Measurements from ENCODE around the gene NCKAP1.

The NCKAP1 gene

DNA sequence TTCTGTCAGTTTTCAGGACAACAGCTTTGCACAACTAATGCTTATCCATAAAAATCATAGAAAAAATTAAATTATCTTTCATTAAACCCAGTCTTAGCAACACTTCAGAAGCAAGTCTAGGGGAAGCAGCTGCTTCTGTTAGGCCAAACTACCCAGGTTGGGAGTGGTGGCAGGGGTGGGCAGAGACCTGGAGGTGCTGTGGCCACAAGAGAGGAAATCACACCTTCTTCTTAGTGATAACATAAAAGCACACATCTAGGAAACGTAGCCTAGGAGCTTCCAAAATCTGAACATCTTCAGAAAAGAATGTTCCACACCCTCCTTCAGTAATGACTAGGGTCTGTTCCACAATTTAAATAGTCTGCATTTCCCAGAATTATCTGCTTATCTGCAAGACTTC lies 139.5 kb downstream of the NCKAP1 start:
- peaks cover 2 to 6% of the 10 kb centered on the region in 2 donors for H3K9me3 ChIP-seq (replicated peaks in 1 of 2; ENCODE audit: control insufficient read depth in 2 of 2, insufficient read depth in 1 of 2, low read depth in 1 of 2, low read length in 2 of 2)
- no CpG with 5 or more reads among the region's 1 CpG for WGBS, 2 donors (ENCODE audit: extremely low coverage in 2 of 2, insufficient read length in 2 of 2, insufficient replicate concordance in 1 of 2)
- H4K91ac ChIP-seq (ENCODE audit: low read depth, low read length, poor library complexity) = no peak overlapping the region
- DNase-seq (ENCODE audit: low spot score) = no peak
- H3K23ac ChIP-seq (ENCODE audit: low read depth, low read length, poor library complexity) = no peak overlapping the region
- H2BK120ac ChIP-seq (ENCODE audit: low read depth, low read length) = no peak overlapping the region
- H3K4me1 ChIP-seq (ENCODE audit: control insufficient read depth in 2 of 2, insufficient read depth in 1 of 2, low read depth in 1 of 2, low read length in 2 of 2) = peaks cover 0 to 2% of the 10 kb centered on the region in 2 donors
- H2BK5ac ChIP-seq (ENCODE audit: low read length) = no peak overlapping the region
- no peak overlapping the region for H2BK12ac ChIP-seq (ENCODE audit: low read length)
- H2AK5ac ChIP-seq (ENCODE audit: low read depth, low read length) = no peak overlapping the region
- no peak overlapping the region for H4K8ac ChIP-seq (ENCODE audit: low read depth, low read length)
- no peak overlapping the region for H2BK15ac ChIP-seq (ENCODE audit: low read length)
- no peak overlapping the region for H3K27ac ChIP-seq (replicated peaks; ENCODE audit: low read length)
- no peak overlapping the region for H3K18ac ChIP-seq (ENCODE audit: low read length)
- peaks cover 0 to 2% (median 0%) of the 10 kb centered on the region in 3 experiments for H3K27me3 ChIP-seq (ENCODE audit: control insufficient read depth in 3 of 3, insufficient read depth in 3 of 3, low read depth in 1 of 3, low read length in 3 of 3)
- no peaks in the 10 kb centered on the region for H3K79me1 ChIP-seq (ENCODE audit: low read depth, low read length)
- H2AFZ ChIP-seq (ENCODE audit: low read length) = no peak overlapping the region
- H3K4ac ChIP-seq (ENCODE audit: low read length) = no peak overlapping the region
- no peak overlapping the region for H3K4me3 ChIP-seq (ENCODE audit: low read length in 2 of 2)
- no peak overlapping the region for H3K4me2 ChIP-seq (ENCODE audit: insufficient read depth, low read length, poor library complexity, severe bottlenecking)
- no peaks in the 10 kb centered on the region for H3K36me3 ChIP-seq (replicated peaks in 1 of 2; ENCODE audit: control insufficient read depth in 2 of 2, insufficient read depth in 2 of 2, low read length in 2 of 2)
- H3K14ac ChIP-seq (ENCODE audit: low read length) = no peak overlapping the region
- H3K9ac ChIP-seq (ENCODE audit: low read depth, low read length, poor library complexity) = no peak overlapping the region

DNA sequence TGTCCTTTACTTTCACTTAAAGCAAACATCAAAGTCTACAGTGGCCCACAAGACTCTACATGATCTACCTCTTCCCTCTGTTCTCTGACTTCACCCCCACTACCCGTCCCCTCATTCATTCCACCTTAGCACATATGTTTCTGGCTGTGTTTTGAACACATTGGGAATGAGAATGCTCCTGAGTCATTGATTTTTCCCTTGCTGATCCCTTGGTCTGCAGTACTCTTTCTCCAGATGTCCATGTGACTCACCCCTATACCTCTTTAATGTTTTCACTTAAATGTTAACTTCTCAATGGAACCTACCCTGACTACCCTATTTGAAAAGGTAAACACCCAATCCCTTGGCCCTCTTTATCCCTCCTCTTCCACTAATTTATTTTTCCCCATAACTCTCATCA lies 141.1 kb downstream of the NCKAP1 start:
- H3K36me3 ChIP-seq (replicated peaks in 1 of 2; ENCODE audit: control insufficient read depth in 2 of 2, insufficient read depth in 2 of 2, low read length in 2 of 2) = no peaks in the 10 kb centered on the region
- H3K9ac ChIP-seq (ENCODE audit: low read depth, low read length, poor library complexity) = no peak overlapping the region
- H2BK15ac ChIP-seq (ENCODE audit: low read length) = no peak overlapping the region
- no peak overlapping the region for H3K23ac ChIP-seq (ENCODE audit: low read depth, low read length, poor library complexity)
- no peak overlapping the region for H3K4ac ChIP-seq (ENCODE audit: low read length)
- H3K14ac ChIP-seq (ENCODE audit: low read length) = no peak overlapping the region
- no peak overlapping the region for H2AK5ac ChIP-seq (ENCODE audit: low read depth, low read length)
- no peak overlapping the region for H3K18ac ChIP-seq (ENCODE audit: low read length)
- H3K27ac ChIP-seq (replicated peaks; ENCODE audit: low read length) = no peak overlapping the region
- no peak overlapping the region for H4K8ac ChIP-seq (ENCODE audit: low read depth, low read length)
- no peak overlapping the region for H4K91ac ChIP-seq (ENCODE audit: low read depth, low read length, poor library complexity)
- H3K27me3 ChIP-seq (ENCODE audit: control insufficient read depth in 3 of 3, insufficient read depth in 3 of 3, low read depth in 1 of 3, low read length in 3 of 3) = peaks cover 0 to 2% (median 0%) of the 10 kb centered on the region in 3 experiments
- H2BK12ac ChIP-seq (ENCODE audit: low read length) = no peak overlapping the region
- no peaks in the 10 kb centered on the region for H3K79me1 ChIP-seq (ENCODE audit: low read depth, low read length)
- no CpG with 5 or more reads among the region's 1 CpG for WGBS, 2 donors (ENCODE audit: extremely low coverage in 2 of 2, insufficient read length in 2 of 2, insufficient replicate concordance in 1 of 2)
- no peak overlapping the region for H2BK120ac ChIP-seq (ENCODE audit: low read depth, low read length)
- H2BK5ac ChIP-seq (ENCODE audit: low read length) = no peak overlapping the region
- H3K9me3 ChIP-seq (replicated peaks in 1 of 2; ENCODE audit: control insufficient read depth in 2 of 2, insufficient read depth in 1 of 2, low read depth in 1 of 2, low read length in 2 of 2) = peaks cover 2 to 9% of the 10 kb centered on the region in 2 donors
- H3K4me3 ChIP-seq (ENCODE audit: low read length in 2 of 2) = no peak overlapping the region
- DNase-seq (ENCODE audit: low spot score) = no peak
- no peak overlapping the region for H2AFZ ChIP-seq (ENCODE audit: low read length)
- peaks cover 0 to 2% of the 10 kb centered on the region in 2 donors for H3K4me1 ChIP-seq (ENCODE audit: control insufficient read depth in 2 of 2, insufficient read depth in 1 of 2, low read depth in 1 of 2, low read length in 2 of 2)
- H3K4me2 ChIP-seq (ENCODE audit: insufficient read depth, low read length, poor library complexity, severe bottlenecking) = no peak overlapping the region

DNA sequence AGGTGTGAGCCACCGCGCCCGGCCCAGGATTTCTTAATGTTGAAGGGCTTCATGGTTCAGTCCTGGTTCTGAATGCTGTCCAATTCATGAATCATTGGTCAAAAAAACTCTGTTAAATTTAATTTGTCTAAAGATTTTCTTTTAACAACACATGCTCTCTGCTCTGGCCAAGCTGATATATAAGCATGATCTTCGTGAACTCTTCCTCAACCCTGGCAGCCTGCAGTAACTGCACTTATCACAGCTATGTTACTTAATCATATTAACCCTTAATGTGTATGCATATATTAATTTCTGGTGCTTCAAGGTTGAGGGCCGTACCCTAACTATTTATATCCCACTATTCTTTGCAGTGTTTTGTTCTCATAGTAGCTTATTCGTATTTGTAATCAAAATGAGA lies 142.5 kb downstream of the NCKAP1 start:
- H2AFZ ChIP-seq (ENCODE audit: low read length) = no peak overlapping the region
- H3K27ac ChIP-seq (replicated peaks; ENCODE audit: low read length) = no peak overlapping the region
- DNase-seq (ENCODE audit: low spot score) = no peak
- H3K9me3 ChIP-seq (replicated peaks in 1 of 2; ENCODE audit: control insufficient read depth in 2 of 2, insufficient read depth in 1 of 2, low read depth in 1 of 2, low read length in 2 of 2) = peaks cover 0 to 9% of the 10 kb centered on the region in 2 donors
- H3K36me3 ChIP-seq (replicated peaks in 1 of 2; ENCODE audit: control insufficient read depth in 2 of 2, insufficient read depth in 2 of 2, low read length in 2 of 2) = no peaks in the 10 kb centered on the region
- no peak overlapping the region for H4K8ac ChIP-seq (ENCODE audit: low read depth, low read length)
- no peak overlapping the region for H3K9ac ChIP-seq (ENCODE audit: low read depth, low read length, poor library complexity)
- no peaks in the 10 kb centered on the region for H3K79me1 ChIP-seq (ENCODE audit: low read depth, low read length)
- H3K4ac ChIP-seq (ENCODE audit: low read length) = no peak overlapping the region
- H3K27me3 ChIP-seq (ENCODE audit: control insufficient read depth in 3 of 3, insufficient read depth in 3 of 3, low read depth in 1 of 3, low read length in 3 of 3) = no peaks in the 10 kb centered on the region
- WGBS, 2 donors (ENCODE audit: extremely low coverage in 2 of 2, insufficient read length in 2 of 2, insufficient replicate concordance in 1 of 2) = no CpG with 5 or more reads among the region's 6 CpGs
- H3K23ac ChIP-seq (ENCODE audit: low read depth, low read length, poor library complexity) = no peak overlapping the region
- H4K91ac ChIP-seq (ENCODE audit: low read depth, low read length, poor library complexity) = no peak overlapping the region
- no peak overlapping the region for H2BK12ac ChIP-seq (ENCODE audit: low read length)
- H2BK5ac ChIP-seq (ENCODE audit: low read length) = no peak overlapping the region
- no peak overlapping the region for H2BK120ac ChIP-seq (ENCODE audit: low read depth, low read length)
- no peaks in the 10 kb centered on the region for H3K4me1 ChIP-seq (ENCODE audit: control insufficient read depth in 2 of 2, insufficient read depth in 1 of 2, low read depth in 1 of 2, low read length in 2 of 2)
- no peak overlapping the region for H3K18ac ChIP-seq (ENCODE audit: low read length)
- H3K14ac ChIP-seq (ENCODE audit: low read length) = no peak overlapping the region
- no peak overlapping the region for H3K4me2 ChIP-seq (ENCODE audit: insufficient read depth, low read length, poor library complexity, severe bottlenecking)
- no peak overlapping the region for H2AK5ac ChIP-seq (ENCODE audit: low read depth, low read length)
- no peak overlapping the region for H3K4me3 ChIP-seq (ENCODE audit: low read length in 2 of 2)
- no peak overlapping the region for H2BK15ac ChIP-seq (ENCODE audit: low read length)

DNA sequence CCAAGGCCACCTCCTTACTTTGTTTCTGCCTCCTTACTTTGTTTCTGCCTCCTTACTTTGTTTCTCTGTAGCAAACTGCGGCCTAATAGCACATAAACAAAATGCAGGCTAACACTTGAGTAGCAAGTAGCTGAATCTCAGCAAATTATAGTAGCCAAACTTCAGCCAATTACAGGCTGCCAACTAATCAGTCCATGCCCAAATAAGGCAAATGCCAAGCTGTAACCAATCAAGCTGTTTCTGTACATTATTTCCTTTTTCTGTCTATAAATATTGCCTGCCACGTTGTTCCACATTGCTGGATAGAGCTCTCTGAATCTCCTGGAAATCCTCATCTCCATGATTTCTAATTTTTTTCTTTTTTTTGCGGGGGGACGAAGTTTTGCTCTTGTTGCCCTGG lies 143.1 kb downstream of the NCKAP1 start:
- Histone ChIP-seq H3K27ac (replicated peaks; ENCODE audit: low read length) (no peak overlapping the region), H3K4me1 (ENCODE audit: control insufficient read depth in 2 of 2, insufficient read depth in 1 of 2, low read depth in 1 of 2, low read length in 2 of 2) (no peaks in the 10 kb centered on the region), H2AFZ (ENCODE audit: low read length) (no peak overlapping the region), H3K4me3 (ENCODE audit: low read length in 2 of 2) (no peak overlapping the region), H3K9me3 (replicated peaks in 1 of 2; ENCODE audit: control insufficient read depth in 2 of 2, insufficient read depth in 1 of 2, low read depth in 1 of 2, low read length in 2 of 2) (peaks cover 0 to 9% of the 10 kb centered on the region in 2 donors), H3K27me3 (ENCODE audit: control insufficient read depth in 3 of 3, insufficient read depth in 3 of 3, low read depth in 1 of 3, low read length in 3 of 3) (no peaks in the 10 kb centered on the region), H3K36me3 (replicated peaks in 1 of 2; ENCODE audit: control insufficient read depth in 2 of 2, insufficient read depth in 2 of 2, low read length in 2 of 2) (no peaks in the 10 kb centered on the region), H4K8ac (ENCODE audit: low read depth, low read length) (no peak overlapping the region), H3K9ac (ENCODE audit: low read depth, low read length, poor library complexity) (no peak overlapping the region), H3K23ac (ENCODE audit: low read depth, low read length, poor library complexity) (no peak overlapping the region), H2BK5ac (ENCODE audit: low read length) (no peak overlapping the region), H3K4me2 (ENCODE audit: insufficient read depth, low read length, poor library complexity, severe bottlenecking) (no peak overlapping the region), H2AK5ac (ENCODE audit: low read depth, low read length) (no peak overlapping the region), H3K14ac (ENCODE audit: low read length) (no peak overlapping the region), H3K18ac (ENCODE audit: low read length) (no peak overlapping the region), H2BK12ac (ENCODE audit: low read length) (no peak overlapping the region), H3K4ac (ENCODE audit: low read length) (no peak overlapping the region), H2BK15ac (ENCODE audit: low read length) (no peak overlapping the region), H3K79me1 (ENCODE audit: low read depth, low read length) (no peaks in the 10 kb centered on the region), H2BK120ac (ENCODE audit: low read depth, low read length) (no peak overlapping the region), H4K91ac (ENCODE audit: low read depth, low read length, poor library complexity) (no peak overlapping the region)
- WGBS, 2 donors (ENCODE audit: extremely low coverage in 2 of 2, insufficient read length in 2 of 2, insufficient replicate concordance in 1 of 2) = no CpG with 5 or more reads among the region's 4 CpGs
- no peak for DNase-seq (ENCODE audit: low spot score)
